HepG2 (cell line): Measurements from ENCODE around the gene SERPINA3. TPM values are rescaled to one million over a fixed set of nuclear protein-coding genes. Genes with fewer than 3 reads are reported as not detected.
A peak's percentile ranks its signal among the peaks of the same experiment; 100 is the strongest.

ENCODE experiments used
- DNMT1 ChIP-seq: sonication (generic); formaldehyde crosslinking; IDR thresholded peaks from 2 replicates; pipeline ENCODE4 v1.5.1; 2020; ENCODE audit warnings: mild to moderate bottlenecking, missing genetic modification reagents
- HNF4A ChIP-seq: sonication (generic); formaldehyde crosslinking; IDR thresholded peaks from 2 replicates; pipeline ENCODE4 v1.4.0; 2020; ENCODE audit warnings: missing genetic modification reagents
- HNRNPK ChIP-seq: fragments of 200-400 bp; formaldehyde crosslinking; IDR thresholded peaks from 2 replicates; pipeline ENCODE4 v1.6.1; 2018; ENCODE audit warnings: low read length, low read depth, moderate library complexity, mild to moderate bottlenecking; ENCODE audit not compliant: poor library complexity, severe bottlenecking
- HOXA3 ChIP-seq: sonication (generic); formaldehyde crosslinking; IDR thresholded peaks from 2 replicates; pipeline ENCODE4 v1.5.0; 2020; ENCODE audit warnings: missing genetic modification reagents
- JUND ChIP-seq: sonication (generic); formaldehyde crosslinking; IDR thresholded peaks from 2 replicates; pipeline ENCODE4 v1.8.0; 2022; ENCODE audit warnings: mild to moderate bottlenecking, missing genetic modification reagents
- PAX8 ChIP-seq: sonication (generic); formaldehyde crosslinking; IDR thresholded peaks from 2 replicates; pipeline ENCODE4 v1.8.0; 2022; ENCODE audit warnings: mild to moderate bottlenecking, missing genetic modification reagents, borderline replicate concordance
- RBFOX2 ChIP-seq: fragments of 200-400 bp; formaldehyde crosslinking; IDR thresholded peaks from 2 replicates; pipeline ENCODE4 v1.6.1; 2017; ENCODE audit warnings: low read depth, mild to moderate bottlenecking, low read length
- SALL1 ChIP-seq: sonication (generic); formaldehyde crosslinking; IDR thresholded peaks from 2 replicates; pipeline ENCODE4 v1.8.0; 2022; ENCODE audit warnings: mild to moderate bottlenecking, missing genetic modification reagents
- SIN3A ChIP-seq: IDR thresholded peaks from 2 replicates; pipeline ENCODE4 v1.6.1; 2011; ENCODE audit warnings: low read depth, mild to moderate bottlenecking, control low read depth, low read length, borderline replicate concordance
- SIX4 ChIP-seq: sonication (generic); formaldehyde crosslinking; IDR thresholded peaks from 2 replicates; pipeline ENCODE4 v1.4.0; 2020; ENCODE audit warnings: missing genetic modification reagents
- ZC3H4 ChIP-seq: sonication (generic); formaldehyde crosslinking; IDR thresholded peaks from 2 replicates; pipeline ENCODE4 v1.4.0; 2020; ENCODE audit warnings: missing genetic modification reagents, borderline replicate concordance
- ZNF101 ChIP-seq: sonication (generic); formaldehyde crosslinking; IDR thresholded peaks from 2 replicates; pipeline ENCODE4 v1.4.0; 2020; ENCODE audit warnings: mild to moderate bottlenecking, low read depth, missing genetic modification reagents, borderline replicate concordance
- ZNF329 ChIP-seq: sonication (generic); formaldehyde crosslinking; IDR thresholded peaks from 2 replicates; pipeline ENCODE4 v1.9.0; 2021; ENCODE audit warnings: low read depth, mild to moderate bottlenecking, missing genetic modification reagents
- polyA plus RNA-seq, 8 experiments: library from polyadenylated mRNA; depleted of rRNA in 3 of 8; stranded (reverse) in 7 of 8; unstranded in 1 of 8; fragments of >200 nt; fragmentation: Illumina TruSeq in 4 of 8; extraction: Trizol in 4 of 8; gene quantifications; 2 replicates each; pipeline versions ENCODE4 v1.2.1 to v1.2.3, GENCODE V29; 2011 to 2016; ENCODE audit warnings: low read depth in 4 of 8, missing spikeins in 1 of 8, mixed read lengths in 1 of 8; ENCODE audit not compliant: insufficient read depth in 1 of 8
- total RNA-seq, 5 experiments: library from RNA; depleted of rRNA; stranded (reverse); fragments of >200 nt; fragmentation: Illumina TruSeq; extraction: Trizol; gene quantifications; 2 replicates each; pipeline ENCODE4 v1.2.3, GENCODE V29; 2016; ENCODE audit warnings: low read depth in 1 of 5
- TF ChIP-seq, protein P1 (sequence below), 2 experiments: IDR thresholded peaks; 2 replicates each; pipeline ENCODE4 v1.6.1; 2011 to 2012; ENCODE audit warnings: low read length in 2 of 2, borderline replicate concordance in 1 of 2, low read depth in 1 of 2, mild to moderate bottlenecking in 1 of 2, moderate library complexity in 1 of 2
- TF ChIP-seq, protein P2 (sequence below): sonication (generic); formaldehyde crosslinking; IDR thresholded peaks from 2 replicates; pipeline ENCODE4 v1.5.0; 2020; ENCODE audit warnings: mild to moderate bottlenecking, missing genetic modification reagents
- TF ChIP-seq, protein P3 (sequence below): sonication (generic); formaldehyde crosslinking; IDR thresholded peaks from 2 replicates; pipeline ENCODE4 v1.9.0; 2021; ENCODE audit warnings: missing genetic modification reagents, borderline replicate concordance
- TF ChIP-seq, protein P4 (sequence below): sonication (generic); formaldehyde crosslinking; IDR thresholded peaks from 2 replicates; pipeline ENCODE4 v1.5.0; 2020; ENCODE audit warnings: missing genetic modification reagents

Gene SERPINA3
- total and polyA plus RNA-seq, 2 of the 13 experiments (the other 11 are each of a cell fraction or from before 2014, with no cell fraction given), result 825 to 2,200 TPM

DNA sequence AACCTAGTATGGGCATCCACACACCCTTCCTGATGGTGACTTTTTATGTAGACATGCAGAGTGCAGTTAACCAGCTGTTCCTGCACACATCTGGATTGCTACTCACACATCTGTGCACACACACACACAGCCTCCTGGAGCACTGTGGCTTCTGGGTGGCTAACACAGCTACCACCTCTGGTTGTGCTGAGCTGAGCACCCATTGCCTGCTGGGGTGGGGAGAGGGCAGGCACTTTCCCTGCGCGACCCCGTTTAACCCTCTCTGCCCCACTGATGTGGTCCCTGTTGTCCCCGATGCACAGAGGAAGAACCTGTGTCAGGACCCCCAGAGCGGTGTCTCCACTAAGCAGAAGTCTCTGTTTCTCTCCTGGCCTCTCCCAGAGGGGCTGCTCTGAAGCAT is 14.4 kb upstream of the SERPINA3 start (continued):
- TF ChIP-seq, protein P1, sequence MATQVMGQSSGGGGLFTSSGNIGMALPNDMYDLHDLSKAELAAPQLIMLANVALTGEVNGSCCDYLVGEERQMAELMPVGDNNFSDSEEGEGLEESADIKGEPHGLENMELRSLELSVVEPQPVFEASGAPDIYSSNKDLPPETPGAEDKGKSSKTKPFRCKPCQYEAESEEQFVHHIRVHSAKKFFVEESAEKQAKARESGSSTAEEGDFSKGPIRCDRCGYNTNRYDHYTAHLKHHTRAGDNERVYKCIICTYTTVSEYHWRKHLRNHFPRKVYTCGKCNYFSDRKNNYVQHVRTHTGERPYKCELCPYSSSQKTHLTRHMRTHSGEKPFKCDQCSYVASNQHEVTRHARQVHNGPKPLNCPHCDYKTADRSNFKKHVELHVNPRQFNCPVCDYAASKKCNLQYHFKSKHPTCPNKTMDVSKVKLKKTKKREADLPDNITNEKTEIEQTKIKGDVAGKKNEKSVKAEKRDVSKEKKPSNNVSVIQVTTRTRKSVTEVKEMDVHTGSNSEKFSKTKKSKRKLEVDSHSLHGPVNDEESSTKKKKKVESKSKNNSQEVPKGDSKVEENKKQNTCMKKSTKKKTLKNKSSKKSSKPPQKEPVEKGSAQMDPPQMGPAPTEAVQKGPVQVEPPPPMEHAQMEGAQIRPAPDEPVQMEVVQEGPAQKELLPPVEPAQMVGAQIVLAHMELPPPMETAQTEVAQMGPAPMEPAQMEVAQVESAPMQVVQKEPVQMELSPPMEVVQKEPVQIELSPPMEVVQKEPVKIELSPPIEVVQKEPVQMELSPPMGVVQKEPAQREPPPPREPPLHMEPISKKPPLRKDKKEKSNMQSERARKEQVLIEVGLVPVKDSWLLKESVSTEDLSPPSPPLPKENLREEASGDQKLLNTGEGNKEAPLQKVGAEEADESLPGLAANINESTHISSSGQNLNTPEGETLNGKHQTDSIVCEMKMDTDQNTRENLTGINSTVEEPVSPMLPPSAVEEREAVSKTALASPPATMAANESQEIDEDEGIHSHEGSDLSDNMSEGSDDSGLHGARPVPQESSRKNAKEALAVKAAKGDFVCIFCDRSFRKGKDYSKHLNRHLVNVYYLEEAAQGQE (IDR thresholded peaks at IDR 0.05; ENCODE audit: borderline replicate concordance in 1 of 2, low read depth in 1 of 2, low read length in 2 of 2), result no peak
- TF ChIP-seq HOXA3 (CRISPR knock-in tag), result peak; percentile 16; the same call in 1 of the 2 replicates
- no peak for TF ChIP-seq ZNF101
- 0 out of 2 replicates have a peak, but pooled peaks have one; percentile 68 for TF ChIP-seq ZC3H4 (CRISPR knock-in tag)
- TF ChIP-seq DNMT1 (CRISPR knock-in tag), result no peak
- TF ChIP-seq JUND, result no peak
- no peak for TF ChIP-seq RBFOX2
- TF ChIP-seq, protein P2, sequence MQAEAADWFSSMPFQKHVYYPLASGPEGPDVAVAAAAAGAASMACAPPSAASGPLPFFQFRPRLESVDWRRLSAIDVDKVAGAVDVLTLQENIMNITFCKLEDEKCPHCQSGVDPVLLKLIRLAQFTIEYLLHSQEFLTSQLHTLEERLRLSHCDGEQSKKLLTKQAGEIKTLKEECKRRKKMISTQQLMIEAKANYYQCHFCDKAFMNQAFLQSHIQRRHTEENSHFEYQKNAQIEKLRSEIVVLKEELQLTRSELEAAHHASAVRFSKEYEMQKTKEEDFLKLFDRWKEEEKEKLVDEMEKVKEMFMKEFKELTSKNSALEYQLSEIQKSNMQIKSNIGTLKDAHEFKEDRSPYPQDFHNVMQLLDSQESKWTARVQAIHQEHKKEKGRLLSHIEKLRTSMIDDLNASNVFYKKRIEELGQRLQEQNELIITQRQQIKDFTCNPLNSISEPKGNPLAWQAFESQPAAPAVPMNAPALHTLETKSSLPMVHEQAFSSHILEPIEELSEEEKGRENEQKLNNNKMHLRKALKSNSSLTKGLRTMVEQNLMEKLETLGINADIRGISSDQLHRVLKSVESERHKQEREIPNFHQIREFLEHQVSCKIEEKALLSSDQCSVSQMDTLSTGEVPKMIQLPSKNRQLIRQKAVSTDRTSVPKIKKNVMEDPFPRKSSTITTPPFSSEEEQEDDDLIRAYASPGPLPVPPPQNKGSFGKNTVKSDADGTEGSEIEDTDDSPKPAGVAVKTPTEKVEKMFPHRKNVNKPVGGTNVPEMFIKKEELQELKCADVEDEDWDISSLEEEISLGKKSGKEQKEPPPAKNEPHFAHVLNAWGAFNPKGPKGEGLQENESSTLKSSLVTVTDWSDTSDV (CRISPR knock-in tag), result no peak
- TF ChIP-seq, protein P3, sequence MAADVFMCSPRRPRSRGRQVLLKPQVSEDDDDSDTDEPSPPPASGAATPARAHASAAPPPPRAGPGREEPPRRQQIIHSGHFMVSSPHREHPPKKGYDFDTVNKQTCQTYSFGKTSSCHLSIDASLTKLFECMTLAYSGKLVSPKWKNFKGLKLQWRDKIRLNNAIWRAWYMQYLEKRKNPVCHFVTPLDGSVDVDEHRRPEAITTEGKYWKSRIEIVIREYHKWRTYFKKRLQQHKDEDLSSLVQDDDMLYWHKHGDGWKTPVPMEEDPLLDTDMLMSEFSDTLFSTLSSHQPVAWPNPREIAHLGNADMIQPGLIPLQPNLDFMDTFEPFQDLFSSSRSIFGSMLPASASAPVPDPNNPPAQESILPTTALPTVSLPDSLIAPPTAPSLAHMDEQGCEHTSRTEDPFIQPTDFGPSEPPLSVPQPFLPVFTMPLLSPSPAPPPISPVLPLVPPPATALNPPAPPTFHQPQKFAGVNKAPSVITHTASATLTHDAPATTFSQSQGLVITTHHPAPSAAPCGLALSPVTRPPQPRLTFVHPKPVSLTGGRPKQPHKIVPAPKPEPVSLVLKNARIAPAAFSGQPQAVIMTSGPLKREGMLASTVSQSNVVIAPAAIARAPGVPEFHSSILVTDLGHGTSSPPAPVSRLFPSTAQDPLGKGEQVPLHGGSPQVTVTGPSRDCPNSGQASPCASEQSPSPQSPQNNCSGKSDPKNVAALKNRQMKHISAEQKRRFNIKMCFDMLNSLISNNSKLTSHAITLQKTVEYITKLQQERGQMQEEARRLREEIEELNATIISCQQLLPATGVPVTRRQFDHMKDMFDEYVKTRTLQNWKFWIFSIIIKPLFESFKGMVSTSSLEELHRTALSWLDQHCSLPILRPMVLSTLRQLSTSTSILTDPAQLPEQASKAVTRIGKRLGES (CRISPR knock-in tag), result no peak
- no peak for TF ChIP-seq HNRNPK
- 0 out of 2 replicates have a peak, but pooled peaks have one; percentile 4 for TF ChIP-seq HNF4A (CRISPR knock-in tag)
- no peak for TF ChIP-seq ZNF329 (CRISPR knock-in tag)
- no peak for TF ChIP-seq PAX8
- TF ChIP-seq, protein P4, sequence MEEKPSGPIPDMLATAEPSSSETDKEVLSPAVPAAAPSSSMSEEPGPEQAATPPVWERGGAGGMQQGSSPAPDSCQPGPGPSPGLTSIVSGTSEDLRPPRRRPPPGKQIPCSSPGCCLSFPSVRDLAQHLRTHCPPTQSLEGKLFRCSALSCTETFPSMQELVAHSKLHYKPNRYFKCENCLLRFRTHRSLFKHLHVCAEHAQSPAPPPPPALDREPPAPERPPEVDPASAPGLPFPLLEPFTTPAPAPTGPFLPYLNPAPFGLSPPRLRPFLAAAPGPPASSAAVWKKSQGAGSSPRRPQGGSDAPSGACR, result 0 out of 2 replicates have a peak, but pooled peaks have one; percentile 5
- no peak for TF ChIP-seq SIN3A
- peak; percentile 26; the same call in 1 of the 2 replicates for TF ChIP-seq SALL1 (CRISPR knock-in tag)
- no peak for TF ChIP-seq SIX4 (CRISPR knock-in tag)
